ENCODE results near the gene USP24.
A peak's percentile ranks its signal among the peaks of the same experiment; 100 is the strongest.

The USP24 gene

DNA sequence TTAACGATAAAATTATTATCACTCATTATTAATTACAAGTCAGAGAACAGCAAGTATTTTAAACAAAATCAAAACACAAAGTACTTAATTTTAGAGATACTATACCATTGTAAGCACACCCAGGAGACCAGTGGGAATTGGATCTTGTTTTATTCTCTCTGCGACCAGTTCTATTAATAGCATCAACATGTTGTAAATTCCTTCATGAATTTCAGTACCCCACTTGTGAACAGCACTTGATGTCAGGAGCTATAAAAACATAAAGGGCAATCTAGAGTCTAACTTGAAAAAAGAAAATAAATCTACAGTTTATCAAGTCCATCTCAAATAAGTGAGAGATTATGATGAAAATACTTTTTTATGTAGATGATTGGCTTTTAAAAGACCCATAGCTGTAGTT, 42.9 kb downstream of the USP24 start:
- no peak for DNase-seq
- no peak for TF ChIP-seq POLR2A (IDR thresholded peaks at IDR 0.05; ENCODE audit: low read length)
- TF ChIP-seq GATA1 (IDR thresholded peaks at IDR 0.05; ENCODE audit: low read depth, low read length), result no peak

DNA sequence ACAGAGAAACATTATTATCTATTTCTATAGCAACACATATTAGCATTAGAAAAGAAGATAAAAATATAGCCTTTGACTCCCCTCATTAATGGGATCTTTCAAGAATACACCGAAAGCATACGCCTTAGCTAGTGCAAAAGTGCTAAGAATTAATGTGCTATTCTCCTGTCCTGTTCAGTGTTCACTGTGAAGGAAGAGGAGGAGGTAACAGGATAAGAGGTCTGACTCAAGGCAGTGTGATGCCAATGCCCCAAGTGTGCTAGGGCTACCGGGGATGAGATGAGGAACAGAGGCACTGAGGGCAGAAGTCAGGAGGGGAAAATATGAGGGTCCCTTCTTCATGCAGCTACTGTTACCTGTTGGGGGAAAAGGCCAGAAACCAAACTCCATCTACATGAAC, 43.5 kb downstream of the USP24 start:
- TF ChIP-seq GATA1 (IDR thresholded peaks at IDR 0.05; ENCODE audit: low read depth, low read length) (no peak), POLR2A (IDR thresholded peaks at IDR 0.05; ENCODE audit: low read length) (no peak)
- no peak for DNase-seq

DNA sequence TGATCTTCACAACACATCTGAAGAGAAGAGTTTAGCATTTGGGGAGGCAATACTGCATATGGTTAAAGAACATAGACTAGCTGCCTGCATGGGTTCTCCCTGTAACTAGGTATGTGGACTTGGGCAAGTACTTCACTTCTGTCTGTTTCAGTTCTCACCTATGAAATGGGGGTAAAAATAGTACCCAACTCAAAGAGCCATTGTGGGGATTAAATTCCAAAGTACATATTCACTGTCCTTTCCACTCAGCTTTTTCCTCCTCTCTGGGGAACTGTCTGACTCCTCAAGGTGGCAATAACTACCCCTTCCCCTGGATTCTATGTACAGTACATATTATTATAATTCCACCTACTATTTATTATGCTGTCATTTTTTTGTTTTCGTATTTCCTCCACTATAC, 44.7 kb downstream of the USP24 start:
- TF ChIP-seq POLR2A (IDR thresholded peaks at IDR 0.05; ENCODE audit: low read length) (no peak), GATA1 (IDR thresholded peaks at IDR 0.05; ENCODE audit: low read depth, low read length) (no peak)
- DNase-seq, result no peak

DNA sequence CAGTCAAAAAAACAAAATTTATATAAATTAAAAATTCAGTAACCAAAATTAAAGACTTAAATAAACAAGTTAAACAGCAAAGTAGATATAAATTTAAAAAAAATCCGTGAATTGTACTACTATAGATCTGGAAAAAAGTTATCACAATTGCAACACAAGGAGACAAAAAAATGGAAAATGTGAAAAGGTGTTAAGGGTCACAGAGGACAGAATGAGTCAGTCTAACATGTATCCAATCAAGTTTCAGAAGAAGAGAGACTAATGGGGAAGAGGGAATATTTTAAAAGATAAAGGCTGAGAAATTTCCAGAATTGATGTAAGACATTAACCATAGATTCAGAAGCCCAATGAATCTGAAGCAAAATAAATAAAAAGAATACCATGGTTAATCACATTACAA, 46.0 kb downstream of the USP24 start:
- no peak for DNase-seq
- no peak for TF ChIP-seq POLR2A (IDR thresholded peaks at IDR 0.05; ENCODE audit: low read length)
- no peak for TF ChIP-seq GATA1 (IDR thresholded peaks at IDR 0.05; ENCODE audit: low read depth, low read length)

DNA sequence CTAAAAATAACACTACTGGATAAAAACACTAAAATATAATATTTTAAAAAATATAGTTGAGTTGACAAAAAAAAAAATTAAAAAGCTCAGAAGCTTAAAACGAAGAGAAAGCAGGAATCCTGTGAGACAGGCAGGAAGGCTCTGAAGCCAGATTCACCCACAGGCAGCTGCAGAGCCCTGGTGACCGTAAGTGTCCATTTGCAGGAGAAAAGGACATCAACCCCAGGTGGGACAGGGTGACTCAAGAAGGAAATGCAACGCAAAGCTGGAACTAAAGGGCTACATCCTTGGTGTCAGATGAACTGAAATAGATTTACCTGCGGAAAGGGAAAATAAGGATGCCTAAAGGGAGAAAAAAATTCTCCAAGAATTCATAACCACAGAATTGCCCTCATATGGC, 46.8 kb downstream of the USP24 start:
- no peak for TF ChIP-seq GATA1 (IDR thresholded peaks at IDR 0.05; ENCODE audit: low read depth, low read length)
- TF ChIP-seq POLR2A (IDR thresholded peaks at IDR 0.05; ENCODE audit: low read length), result no peak
- DNase-seq, result no peak

DNA sequence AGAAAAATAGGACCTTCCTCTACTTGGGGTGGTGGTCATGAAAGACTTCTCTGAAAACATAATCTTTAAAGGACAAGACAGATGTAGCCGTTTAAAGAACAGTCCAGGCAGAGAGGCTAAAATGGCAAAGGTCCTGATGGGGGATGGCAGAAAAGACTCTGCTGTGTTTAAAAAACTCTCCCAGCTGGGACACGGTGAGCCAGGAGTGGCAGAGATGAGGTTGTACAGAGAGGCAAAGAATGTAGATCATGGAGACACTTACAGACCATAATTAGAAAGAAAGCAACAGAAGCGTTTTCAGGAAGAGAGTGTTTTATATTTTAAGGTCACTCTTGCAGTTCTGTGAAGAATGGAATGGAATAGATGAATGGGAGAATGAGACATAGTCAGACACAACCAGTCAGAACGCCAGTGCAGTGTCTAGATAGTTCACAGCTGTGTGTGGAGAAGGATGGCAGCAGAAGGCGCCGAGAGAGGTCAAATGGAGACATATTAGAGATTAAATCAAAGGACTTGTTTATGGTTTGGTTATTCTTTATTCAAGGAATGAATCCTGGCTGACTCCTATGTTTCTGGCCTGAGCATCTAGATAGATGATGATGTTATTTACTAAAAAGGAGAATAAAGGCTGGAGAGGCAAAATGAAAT, 47.8 kb downstream of the USP24 start:
- no peak for TF ChIP-seq POLR2A (IDR thresholded peaks at IDR 0.05; ENCODE audit: low read length)
- TF ChIP-seq GATA1 (IDR thresholded peaks at IDR 0.05; ENCODE audit: low read depth, low read length), result no peak
- no peak for DNase-seq

DNA sequence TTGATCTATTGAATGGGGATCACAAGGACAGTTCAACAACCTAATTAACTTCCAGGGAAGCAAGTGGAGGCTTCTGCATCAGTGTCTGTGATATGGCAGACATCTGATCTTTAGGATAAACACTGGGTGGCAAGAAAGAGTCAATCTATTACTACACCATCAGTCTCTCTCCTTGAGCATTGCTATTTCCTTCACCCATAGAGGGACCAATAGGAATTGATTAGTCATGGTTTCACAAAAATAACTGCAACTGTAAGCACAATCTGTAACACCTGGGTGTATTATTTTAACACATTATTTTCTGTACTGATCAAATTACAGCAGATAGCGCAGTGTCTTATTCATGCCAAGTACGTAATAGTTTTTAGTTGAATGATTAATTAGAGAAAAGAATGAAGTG, 50.3 kb downstream of the USP24 start:
- no peak for TF ChIP-seq POLR2A (IDR thresholded peaks at IDR 0.05; ENCODE audit: low read length)
- TF ChIP-seq GATA1 (IDR thresholded peaks at IDR 0.05; ENCODE audit: low read depth, low read length), result no peak
- DNase-seq, result peak; percentile 44 to 45

DNA sequence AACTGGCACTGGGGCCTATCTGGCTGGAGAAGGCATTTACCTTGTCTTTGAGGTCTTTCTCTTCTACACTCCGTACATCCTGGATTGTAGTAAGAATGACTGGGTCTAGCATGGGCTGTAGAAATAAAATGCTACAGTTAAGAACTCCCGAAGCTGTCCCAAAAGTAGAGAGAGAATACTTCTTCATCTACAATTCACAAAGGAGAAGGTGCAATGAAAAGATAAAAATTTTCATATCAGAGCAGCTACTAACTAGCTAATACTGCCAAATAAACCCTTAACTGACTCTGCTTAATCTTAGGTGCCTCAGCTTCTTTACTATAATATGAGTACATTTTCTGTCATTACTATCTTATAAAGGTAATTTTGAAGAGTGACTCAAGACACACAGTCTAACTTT, 55.6 kb downstream of the USP24 start:
- DNase-seq, result peak; percentile 42 to 61
- TF ChIP-seq POLR2A (IDR thresholded peaks at IDR 0.05; ENCODE audit: low read length) (no peak), GATA1 (IDR thresholded peaks at IDR 0.05; ENCODE audit: low read depth, low read length) (no peak)

DNA sequence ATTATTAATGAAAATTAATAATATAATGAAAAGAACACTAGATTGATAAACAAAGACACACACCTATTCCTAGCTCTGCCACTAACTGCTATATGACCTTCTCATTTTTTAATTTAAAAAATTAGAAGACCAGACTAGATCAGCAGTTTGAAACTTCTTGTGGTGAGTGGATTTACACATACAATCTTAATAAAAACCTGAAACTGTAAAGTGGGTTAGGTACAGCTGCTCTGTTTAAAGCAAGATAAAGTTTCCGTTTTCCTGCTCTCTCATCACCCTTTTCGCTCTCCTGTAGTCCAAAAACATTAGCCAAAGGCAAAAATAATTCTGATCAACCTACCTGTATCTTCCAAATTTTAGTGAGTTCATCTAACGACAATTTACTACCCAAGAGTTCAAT, 58.6 kb downstream of the USP24 start:
- DNase-seq, result no peak
- TF ChIP-seq POLR2A (IDR thresholded peaks at IDR 0.05; ENCODE audit: low read length) (no peak), GATA1 (IDR thresholded peaks at IDR 0.05; ENCODE audit: low read depth, low read length) (no peak)

DNA sequence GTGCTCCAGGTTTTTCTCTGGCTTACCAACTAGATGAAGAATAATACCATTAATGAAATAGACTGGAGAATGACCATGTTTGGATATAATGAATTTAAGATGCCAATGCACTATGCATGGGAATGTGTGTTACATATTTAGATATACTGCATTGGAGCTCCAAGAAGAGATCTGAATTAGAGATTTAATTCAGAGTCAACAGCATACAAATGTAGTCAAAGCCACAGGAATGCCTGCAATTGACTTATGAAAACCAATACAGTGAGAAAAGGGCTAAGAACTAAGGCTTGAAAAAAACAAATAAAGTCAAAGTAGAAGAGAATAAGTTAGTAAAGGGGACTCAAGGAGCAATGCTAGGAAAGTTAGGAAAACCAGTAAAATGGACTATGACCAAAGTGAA, 59.1 kb downstream of the USP24 start:
- no peak for TF ChIP-seq GATA1 (IDR thresholded peaks at IDR 0.05; ENCODE audit: low read depth, low read length)
- TF ChIP-seq POLR2A (IDR thresholded peaks at IDR 0.05; ENCODE audit: low read length), result no peak
- DNase-seq, result no peak

DNA sequence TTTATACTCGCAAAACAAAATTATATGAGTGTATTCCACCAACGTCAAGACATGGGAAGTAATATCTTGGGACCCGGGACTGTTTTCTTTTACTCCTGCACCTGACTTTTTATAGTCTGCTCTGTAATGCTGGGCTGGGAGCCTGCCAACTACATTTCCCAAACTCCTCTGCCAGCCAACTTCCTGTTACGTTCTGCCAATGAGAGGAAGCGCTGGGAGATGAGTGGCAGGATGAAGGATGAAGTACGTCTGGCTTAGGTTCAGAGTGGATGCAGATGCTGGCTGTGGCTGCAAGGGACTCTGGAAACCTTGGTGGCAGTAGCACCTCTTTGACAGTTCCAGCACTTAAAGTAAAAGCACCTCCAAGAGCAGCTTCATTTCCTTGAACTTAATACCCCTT, 59.6 kb downstream of the USP24 start:
- no peak for TF ChIP-seq GATA1 (IDR thresholded peaks at IDR 0.05; ENCODE audit: low read depth, low read length)
- TF ChIP-seq POLR2A (IDR thresholded peaks at IDR 0.05; ENCODE audit: low read length), result no peak
- DNase-seq, result peak; percentile 31 to 52

DNA sequence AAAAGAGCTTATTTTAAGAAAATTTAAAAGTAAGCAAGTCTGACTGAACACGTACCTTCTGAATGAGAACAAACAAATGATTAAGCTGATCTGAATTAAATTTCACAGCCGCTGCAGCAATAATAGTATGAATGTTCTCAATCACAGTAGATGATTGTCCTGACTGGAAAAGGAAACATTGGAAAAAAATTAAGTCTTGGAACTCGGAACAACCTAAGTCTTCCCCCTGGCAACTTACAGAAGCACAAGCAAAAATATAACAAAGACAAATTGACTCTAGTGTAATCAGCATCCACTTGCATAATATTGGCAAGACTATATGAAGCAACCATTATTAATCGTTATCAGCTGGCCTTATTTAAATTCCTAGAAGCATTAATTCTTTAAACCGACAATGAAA, 60.5 kb downstream of the USP24 start:
- TF ChIP-seq GATA1 (IDR thresholded peaks at IDR 0.05; ENCODE audit: low read depth, low read length), result no peak
- TF ChIP-seq POLR2A (IDR thresholded peaks at IDR 0.05; ENCODE audit: low read length), result no peak
- no peak for DNase-seq

DNA sequence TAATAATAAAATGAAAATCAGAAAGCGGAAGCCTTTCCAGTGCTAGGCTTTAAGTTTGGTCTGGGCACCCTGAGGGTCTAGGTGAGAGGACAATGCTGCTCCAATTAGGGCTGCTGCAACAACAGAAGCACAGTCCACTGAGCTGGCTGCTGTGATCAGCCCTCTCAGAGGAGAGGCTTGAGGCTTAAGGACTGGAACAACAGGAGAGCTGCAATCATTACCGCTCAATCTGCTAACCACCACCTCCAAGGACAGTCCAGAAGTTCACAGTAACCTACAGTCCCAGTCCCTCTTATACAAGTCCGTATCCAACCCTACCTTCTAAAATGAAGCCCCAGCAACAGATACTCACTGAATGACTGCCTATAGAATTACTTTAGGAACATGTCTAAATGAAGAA, 62.1 kb downstream of the USP24 start:
- TF ChIP-seq GATA1 (IDR thresholded peaks at IDR 0.05; ENCODE audit: low read depth, low read length) (no peak), POLR2A (IDR thresholded peaks at IDR 0.05; ENCODE audit: low read length) (no peak)
- DNase-seq, result no peak

DNA sequence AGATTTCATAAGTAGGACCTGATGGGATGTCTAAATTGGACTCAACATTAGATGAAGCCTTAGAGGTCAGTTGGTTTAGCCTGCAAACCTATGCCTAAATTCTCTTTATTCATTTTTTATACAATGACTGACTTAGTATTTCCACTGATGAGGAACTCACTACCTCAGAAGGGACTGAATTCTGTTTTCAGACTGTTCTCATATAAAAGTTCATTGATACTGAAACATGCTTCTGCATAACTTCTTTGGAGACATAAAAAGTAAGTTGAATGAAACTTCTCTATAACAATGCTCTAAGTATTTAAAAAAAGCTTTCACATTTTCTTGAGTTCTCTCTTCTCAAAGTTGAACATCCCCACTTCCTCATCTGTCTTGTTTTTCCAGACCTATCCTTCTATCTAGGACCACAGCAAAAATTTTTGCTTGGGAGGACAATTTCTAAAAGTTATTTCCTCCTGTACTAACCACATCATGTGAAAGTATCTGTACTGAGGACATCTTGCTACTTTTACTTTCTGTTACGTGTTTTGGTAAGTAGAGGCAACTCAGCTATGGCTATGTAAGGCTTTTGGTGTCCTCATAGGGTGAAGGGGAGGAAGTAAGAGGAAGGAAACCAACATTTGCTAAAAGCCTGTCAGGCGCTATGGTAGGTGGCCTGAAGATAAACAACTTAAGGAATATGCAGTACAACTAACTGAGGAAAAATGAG, 64.1 kb downstream of the USP24 start:
- TF ChIP-seq POLR2A (IDR thresholded peaks at IDR 0.05; ENCODE audit: low read length) (no peak), GATA1 (IDR thresholded peaks at IDR 0.05; ENCODE audit: low read depth, low read length) (no peak)
- DNase-seq, result no peak

DNA sequence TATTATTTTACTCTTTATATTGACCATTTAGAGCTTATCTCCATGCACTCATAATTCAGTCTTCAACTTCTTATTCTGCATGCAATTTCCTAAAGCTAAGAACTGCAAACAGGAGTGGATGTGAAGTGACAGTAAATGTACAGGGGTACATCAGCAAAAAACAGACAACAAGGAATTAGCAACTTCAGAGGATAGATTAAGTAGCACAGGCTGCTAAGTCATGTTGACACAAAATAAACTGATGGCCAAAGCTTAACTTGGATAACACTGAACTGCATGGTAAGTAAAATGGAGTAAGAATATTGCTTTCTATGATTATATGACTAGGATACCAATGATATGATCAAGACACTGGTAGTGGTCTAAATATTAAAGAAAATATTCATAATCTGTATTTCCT, 66.5 kb downstream of the USP24 start:
- TF ChIP-seq GATA1 (IDR thresholded peaks at IDR 0.05; ENCODE audit: low read depth, low read length), result no peak
- TF ChIP-seq POLR2A (IDR thresholded peaks at IDR 0.05; ENCODE audit: low read length), result peak; percentile 31
- peak; percentile 84 to 89 for DNase-seq

Data from erythroblast (primary cell).